Nucleus accumbens (tissue), 56 donors: ENCODE measurements around the gene ANGPT4.

Experiments used
- DNase-seq, 56 donors: peaks; one replicate each; lab custom pipeline; 2025; lab: John Stamatoyannopoulos, UW

Gene ANGPT4

DNA sequence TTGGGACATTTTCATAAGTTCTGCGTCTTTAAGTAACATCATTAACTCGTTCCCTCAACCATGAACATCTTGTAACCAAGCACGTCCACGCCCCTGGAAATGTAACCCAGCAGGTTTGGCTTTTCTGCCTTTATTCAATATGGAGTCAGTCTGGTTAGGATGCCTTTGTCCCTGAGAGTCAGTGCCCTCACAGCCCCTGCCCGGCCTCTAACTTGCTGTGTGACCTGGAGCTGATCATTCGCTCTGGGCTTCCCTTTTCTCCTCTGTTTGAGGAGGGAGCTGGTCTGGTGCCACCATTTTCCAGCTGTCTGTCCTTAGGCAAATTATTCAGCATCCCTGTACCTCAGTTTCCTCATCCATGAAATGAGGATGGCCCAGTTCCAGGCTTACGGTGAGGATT is 26.5 kb upstream of the ANGPT4 start:
- no peak for DNase-seq

DNA sequence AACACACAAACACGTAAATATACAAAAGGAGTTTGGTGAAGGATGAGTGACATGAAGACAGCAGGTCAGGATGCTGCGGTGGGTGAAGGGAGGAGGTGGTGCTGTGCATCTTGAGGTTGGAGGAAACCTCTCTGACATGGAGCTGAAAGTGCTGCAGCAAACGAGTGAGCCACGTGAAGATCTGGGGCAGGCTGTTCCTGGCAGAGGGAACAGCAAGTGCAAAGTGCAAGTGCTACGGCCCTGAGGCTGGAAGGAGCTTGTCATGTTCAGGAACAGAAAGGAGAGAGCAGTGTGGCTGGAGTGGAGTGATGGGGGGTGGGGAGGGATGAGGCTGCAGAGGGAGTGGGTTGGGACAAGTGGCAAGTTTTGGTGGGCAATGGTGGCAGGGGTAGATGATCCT is 24.8 kb upstream of the ANGPT4 start:
- no peak for DNase-seq

DNA sequence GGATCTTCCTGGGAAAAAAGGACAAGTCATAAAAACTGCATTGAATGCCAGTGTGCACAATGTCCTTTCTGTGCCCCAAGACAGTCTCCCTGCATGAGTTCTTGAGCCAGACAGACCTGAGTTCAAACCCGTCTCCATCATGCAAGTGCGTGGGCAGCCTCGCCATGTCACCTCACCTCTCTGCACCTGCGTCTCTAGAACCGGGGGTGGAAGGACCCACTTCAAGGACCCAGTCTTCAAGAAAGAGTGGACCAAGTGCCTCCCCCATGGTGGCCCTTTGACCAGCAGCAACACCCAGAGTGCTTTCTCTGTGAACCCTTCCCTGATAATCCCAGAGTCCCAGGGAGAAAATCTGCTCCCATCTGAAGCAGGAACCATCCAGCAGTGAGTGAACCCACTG is 23.5 kb upstream of the ANGPT4 start:
- no peak for DNase-seq

DNA sequence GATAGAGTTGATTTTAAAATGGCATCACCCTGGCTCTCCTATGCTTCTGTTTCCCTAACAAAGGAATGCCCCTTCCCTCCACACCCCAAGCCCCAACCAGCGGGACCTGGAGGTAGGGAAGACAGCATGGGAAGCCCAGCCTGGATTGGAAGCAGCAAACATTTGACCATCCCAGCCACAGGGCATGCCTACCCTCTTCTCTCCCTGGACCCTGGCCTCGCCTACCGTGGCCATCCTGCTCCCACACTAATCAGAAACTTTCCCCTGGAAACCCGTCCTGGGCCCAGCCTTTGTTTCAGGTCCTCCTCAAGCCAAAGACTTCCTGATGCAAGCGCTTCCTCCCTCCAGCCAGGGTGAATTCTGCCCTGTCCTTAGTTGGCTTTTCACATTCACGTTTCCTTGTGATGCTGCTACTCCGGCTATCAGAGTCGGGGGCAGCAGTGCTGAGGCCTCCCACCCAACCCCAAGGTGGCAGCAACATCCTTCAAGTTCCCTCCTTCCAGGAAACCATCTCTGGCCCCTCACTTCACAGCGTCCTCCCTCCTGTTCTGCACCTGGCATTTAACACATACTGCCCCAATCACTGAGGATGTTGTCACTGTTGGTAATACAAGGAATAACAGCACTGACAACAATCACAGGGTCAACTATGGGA is 18.2 kb upstream of the ANGPT4 start:
- DNase-seq = no peak

DNA sequence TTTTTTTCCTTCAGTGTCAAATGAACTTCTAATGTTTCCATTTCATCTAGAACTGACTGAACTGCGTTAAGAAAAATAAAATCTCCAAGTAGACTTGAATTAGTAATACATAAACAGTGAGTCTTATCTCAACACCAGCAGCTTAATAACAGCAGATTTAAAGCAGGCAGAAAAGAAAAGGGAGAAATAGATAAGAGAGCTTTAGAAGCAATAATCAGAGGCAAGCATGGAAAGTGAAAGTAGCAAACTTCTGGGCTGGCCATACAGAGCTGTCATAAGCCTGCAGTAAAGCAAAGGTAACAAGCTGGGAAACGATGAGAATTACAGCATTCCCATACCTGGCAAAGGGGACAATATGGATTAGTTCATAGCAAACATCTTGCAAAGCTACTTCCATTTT is 16.9 kb upstream of the ANGPT4 start:
- no peak for DNase-seq

DNA sequence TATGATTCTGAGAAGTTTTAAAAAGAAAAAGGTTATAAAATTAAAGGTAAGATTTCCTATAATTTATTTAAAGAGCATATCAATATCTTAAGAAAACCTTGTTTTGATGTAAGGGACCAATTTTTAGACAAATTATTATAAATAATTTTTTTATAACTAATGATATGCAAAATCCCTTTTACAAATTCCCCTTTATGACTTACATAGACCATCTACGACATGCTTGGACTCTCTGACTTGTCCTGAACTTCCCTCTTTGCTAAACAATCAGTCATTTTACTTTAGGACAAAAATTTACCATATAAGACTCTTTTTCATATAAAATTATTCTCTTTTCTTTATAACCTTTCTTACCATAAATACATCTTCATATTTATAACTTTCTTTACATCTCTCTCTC is 15.3 kb upstream of the ANGPT4 start:
- no peak for DNase-seq

GRCh38 chr20:926670-927069 is 10.5 kb upstream of the ANGPT4 start:
- no peak for DNase-seq

DNA sequence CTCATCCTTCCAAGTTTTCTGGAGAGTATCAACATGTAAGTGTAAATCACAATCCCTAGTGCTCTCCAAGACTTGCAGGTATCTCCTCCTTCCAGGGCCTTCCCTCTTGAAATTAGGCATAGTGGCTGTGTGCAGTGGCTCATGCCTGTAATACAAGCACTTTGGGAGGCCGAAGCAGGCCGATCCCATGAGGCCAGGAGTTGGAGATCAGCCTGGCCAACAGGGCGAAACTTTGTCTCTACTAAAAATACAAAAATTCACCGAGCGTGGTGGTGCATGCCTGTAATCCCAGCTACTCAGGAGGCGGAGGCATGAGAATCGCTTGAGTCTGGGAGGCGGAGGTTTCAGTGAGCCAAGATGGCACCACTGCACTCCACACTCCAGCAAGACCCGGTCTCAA is 9.4 kb upstream of the ANGPT4 start:
- DNase-seq = no peak

- DNase-seq = no peak
These were observed 8.5 kb upstream of the ANGPT4 start for GRCh38 chr20:924639-925038.

DNA sequence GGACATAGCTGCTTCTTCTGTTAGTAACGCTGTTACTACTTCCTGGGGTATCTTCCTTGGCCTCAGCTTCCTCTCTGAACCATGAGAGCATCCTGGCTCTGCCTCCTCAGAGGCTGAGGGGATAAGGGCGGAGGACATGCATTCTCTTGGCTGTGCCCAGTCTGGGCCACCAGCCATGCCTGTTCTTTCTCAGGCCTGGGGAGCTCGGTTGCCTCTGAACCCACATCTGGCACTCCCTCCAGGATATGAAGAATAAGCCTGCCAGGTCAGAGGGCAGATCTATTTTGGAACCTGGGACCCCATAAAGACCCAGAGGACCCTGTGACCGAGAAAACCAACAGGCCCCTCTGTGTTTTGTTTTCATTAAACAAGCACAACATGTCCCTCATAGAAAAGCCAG is 6.6 kb upstream of the ANGPT4 start:
- DNase-seq = no peak

DNA sequence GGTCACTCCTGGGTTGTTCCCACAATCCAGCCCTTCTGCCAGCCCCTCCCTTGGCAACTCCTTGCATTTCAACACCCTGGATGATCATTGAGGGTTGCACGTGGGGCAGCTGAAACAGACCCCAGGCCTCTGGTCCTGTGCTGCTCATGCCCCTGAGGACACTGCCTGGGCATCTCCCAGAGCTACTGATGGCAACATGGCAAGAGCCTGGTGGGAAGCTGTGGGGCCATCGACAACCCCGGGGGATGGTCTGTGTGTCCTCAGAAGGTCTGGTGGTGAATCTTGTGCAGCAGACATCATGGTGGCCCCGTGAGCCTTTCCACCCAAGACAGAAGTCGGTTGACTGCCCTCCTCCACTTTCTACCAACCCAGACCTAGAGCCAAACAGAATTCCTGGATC is 4.9 kb upstream of the ANGPT4 start:
- no peak for DNase-seq

DNA sequence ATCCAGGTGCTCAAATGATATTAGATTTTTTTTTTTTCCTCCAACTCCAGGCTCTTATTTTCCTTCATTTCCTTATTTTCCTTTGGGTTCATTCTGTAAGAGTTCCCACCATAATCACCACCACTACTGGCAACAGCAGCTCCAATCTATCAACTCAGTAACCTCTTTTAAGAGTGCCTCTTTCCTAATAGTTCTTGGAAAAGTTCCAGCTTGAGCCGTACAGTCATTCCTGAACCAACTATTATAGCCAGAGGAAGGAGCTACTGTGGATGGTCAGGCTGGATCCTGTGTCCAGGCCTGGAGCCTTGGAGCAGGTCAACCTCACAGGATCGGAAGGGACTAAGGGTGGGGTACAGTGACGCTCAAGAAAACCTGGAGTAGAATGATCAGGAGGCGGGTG is 4.2 kb upstream of the ANGPT4 start:
- DNase-seq = no peak

GRCh38 chr20:919491-919916 is 3.4 kb upstream of the ANGPT4 start:
- DNase-seq = no peak

DNA sequence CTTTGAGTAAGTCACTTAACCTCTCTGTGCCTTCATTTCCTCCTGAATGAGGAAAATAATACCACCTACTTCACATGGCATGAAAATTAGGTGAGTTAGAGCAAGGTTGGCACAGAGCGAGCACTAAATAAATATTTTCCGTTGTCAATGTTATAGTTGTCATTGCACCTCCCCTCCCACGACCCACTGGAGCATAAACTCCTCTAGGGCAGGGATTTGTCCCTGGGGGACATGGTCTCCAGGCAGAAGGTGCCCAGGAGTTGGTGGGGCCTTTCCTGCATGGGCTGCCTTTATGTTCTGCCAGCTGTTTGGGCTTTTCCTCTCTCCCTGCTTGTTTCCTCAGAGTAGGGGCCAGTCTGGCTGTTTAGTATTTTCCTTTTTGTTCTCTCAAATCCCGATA is 1.3 kb upstream of the ANGPT4 start:
- no peak for DNase-seq

- DNase-seq = no peak
These were observed 691 bp upstream of the ANGPT4 start for GRCh38 chr20:916825-917224.

DNA sequence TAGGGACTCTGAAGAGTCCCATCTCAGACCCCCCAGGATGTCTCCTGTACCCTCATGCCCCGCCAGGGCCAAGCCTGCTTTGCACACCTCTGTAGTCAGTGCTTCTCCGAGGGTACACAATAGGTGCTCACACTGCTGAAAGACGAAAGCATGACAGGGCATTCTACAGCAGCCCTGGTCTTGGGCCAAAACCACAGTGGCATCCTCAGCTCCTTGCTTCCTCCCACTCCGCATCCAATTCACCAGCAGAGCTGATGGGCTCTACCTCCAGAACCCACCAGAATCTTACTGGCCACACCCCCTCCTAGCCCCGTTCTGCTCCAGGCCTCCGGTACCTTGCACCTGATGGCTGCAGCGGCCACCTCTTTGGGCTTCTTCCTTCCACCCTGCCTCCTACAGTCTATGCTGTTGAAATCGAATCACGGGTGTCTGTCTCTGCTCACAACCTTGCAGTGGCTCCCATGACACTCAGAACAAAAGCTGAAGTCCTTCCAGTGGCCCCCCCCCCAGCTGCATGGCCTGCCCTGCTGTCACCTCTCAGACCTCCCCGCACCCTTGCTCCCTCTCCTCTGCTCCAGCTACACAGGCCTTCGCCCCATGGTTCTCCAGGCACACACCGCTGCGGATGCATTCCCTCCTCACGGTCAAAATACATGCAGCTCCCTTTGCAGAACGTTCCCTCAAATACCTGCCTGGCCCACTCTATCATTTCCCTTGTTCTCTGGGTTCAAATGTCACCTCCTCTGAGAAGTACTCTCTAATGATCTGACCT is 1.2 kb downstream of the ANGPT4 start:
- no peak for DNase-seq

DNA sequence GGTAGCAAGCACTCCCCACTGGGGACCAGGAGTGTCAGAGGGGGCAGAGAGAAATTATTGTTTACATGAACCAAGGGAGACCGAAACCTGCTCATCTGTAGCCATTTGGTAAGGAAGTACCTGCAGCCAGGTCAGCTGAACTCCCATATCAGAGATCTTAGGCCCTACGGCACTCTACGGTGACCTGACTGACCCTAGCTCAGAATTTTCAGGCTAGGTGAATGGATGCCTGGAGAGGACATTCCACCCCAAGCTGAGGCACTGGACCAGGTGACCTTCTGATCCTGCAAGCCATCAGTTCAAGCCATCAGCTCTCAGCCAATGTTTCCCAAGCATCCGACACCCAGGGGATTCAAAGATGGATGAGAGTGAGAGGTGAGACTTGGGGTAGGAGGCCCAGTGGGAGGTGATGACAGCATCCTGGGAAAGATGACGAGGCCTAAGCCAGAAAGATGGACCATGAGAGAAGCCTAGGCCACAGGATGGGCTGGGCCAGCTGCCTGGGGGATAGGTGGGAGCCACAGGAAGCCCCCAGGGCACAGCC is 2.8 kb downstream of the ANGPT4 start:
- no peak for DNase-seq

DNA sequence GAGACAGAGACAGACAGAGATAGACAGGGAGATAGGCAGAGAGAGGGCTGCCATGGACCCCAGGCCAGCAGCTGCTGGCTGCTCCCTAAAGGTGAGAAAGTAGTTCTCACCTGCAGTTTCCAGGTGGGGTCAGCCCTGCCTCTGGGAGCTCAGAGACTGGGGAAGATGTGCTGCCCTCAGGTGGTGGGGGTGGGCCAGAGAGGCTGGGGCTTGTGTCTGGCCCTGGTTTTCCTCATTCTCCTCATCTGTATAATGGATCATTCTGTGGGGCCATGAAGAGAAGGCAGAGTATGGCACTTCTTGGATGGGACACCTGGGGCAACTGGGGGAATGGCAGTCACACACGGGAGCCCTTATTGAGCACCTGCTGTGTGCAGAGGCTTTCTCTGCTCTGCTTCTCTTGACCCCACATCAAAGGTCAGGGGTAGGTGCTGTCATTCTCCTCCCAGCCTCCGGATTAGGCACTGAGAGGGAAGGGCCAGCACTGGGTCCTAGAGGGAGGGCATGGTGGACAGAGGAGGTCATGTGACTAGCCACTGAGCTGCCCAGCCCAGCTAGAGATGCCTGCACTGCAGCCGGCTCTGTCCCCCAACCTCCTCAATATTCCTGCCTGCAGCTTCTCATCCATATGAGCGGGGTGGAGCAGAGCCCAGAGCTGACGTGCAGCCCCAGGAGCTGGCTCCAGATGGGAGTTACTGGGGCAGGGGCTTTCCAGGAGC is 4.1 kb downstream of the ANGPT4 start:
- DNase-seq = no peak

- no peak for DNase-seq
These were observed 5.0 kb downstream of the ANGPT4 start for GRCh38 chr20:910870-911770.

GRCh38 chr20:910132-910869 is 5.8 kb downstream of the ANGPT4 start:
- no peak for DNase-seq
